ENCODE data around the gene NUDT15. TPM values are rescaled to one million over a fixed set of nuclear protein-coding genes. Genes with fewer than 3 reads are reported as not detected.

Gene NUDT15
- total and polyA plus RNA-seq, 2 of the 8 experiments (the other 6 are each of a cell fraction or from before 2014, with no cell fraction given) = 37.8 to 65.9 TPM

DNA sequence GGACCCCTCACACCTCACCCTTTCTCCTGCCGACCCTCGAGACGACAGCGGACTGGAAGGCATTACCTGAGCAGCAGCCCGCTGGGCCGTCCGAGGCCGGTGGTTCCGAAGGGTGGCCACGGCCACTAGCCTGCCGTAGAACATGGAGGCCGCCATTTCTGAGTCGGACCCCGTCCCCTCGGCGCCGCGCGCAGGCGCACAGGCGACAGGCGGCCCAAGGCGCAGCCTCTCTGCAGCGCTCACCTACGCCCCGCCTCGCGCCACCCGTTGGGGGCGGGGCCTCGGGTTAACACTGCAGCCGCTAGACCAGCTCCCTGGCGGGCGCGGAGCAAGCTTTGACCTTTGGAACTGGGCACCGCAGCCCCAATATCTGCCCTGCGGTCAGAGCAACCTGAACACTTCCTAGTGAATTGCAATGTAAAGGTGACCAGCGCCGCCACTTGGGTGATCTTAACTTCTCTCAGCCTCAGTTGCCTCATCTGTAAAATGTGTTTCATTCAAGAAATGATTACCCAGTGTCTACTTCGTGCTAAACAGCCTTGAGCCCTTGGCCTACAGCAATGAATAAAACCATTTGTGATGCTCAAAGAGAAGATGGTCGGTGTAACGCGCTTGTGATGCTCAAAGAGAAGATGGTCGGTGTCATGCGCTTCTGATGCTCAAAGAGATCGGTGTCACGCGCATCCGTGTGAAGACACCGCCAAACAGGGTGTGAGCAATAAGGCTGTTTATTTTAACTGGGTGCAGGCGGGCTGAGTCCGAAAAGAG is 36.2 kb upstream of the NUDT15 start, which contains the start of gene SUCLA2:
Gene SUCLA2, minus strand, starts transcription at position 160 of the 768 bp plus-strand sequence. Its CDS starts 4 bp downstream, at position 156.
- peak within 1 kb of the TSS; percentile 92 for H3K4ac ChIP-seq (replicated peaks; ENCODE audit: insufficient read length, low read depth, low read length)
- H3K27ac ChIP-seq (ENCODE audit: low read depth, low read length) = peak within 1 kb of the TSS; percentile 71
- DNase-seq (ENCODE audit: low read depth in 1 of 2, low spot score in 2 of 2) (peak; percentile 81 to 95), FAIRE-seq (no peak)
- H3K79me2 ChIP-seq (ENCODE audit: control insufficient read depth in 1 of 2, insufficient read depth in 2 of 2, low read length in 2 of 2) = peaks cover 6 to 44% of the 10 kb centered on the region in 2 experiments
- peak within 1 kb of the TSS; percentile 96 for H2AFZ ChIP-seq (ENCODE audit: low read length)
- H3K79me1 ChIP-seq (ENCODE audit: low read depth, low read length) = no peaks in the 10 kb centered on the region; the same call in 1 of the 2 replicates
- H4K91ac ChIP-seq (replicated peaks; ENCODE audit: insufficient read length, low read length) = peak within 1 kb of the TSS; percentile 49
- H4K8ac ChIP-seq (ENCODE audit: extremely low read depth, insufficient read depth, low read length) = peak within 1 kb of the TSS; percentile 99
- peaks cover 0 to 4% (median 0%) of the 10 kb centered on the region in 4 experiments; a peak in 3 of 7 replicates for H3K4me1 ChIP-seq (replicated peaks in 1 of 4; ENCODE audit: control insufficient read depth in 3 of 4, insufficient read depth in 4 of 4, low read length in 3 of 4)
- no peaks in the 10 kb centered on the region for H3K27me3 ChIP-seq (replicated peaks in 1 of 4; ENCODE audit: control insufficient read depth in 3 of 4, extremely low read depth in 1 of 4, insufficient read depth in 3 of 4, low read length in 3 of 4)
- H2BK120ac ChIP-seq (replicated peaks; ENCODE audit: low read depth, low read length) = peak within 1 kb of the TSS; percentile 77
- H4K20me1 ChIP-seq (replicated peaks in 1 of 2; ENCODE audit: control insufficient read depth in 1 of 2, insufficient read depth in 2 of 2, low read length in 2 of 2) = peaks cover 4% of the 10 kb centered on the region in 2 experiments
- WGBS, 2 experiments (ENCODE audit: extremely low coverage in 1 of 2, insufficient coverage in 1 of 2, insufficient read length in 1 of 2, insufficient replicate concordance in 2 of 2, low coverage in 1 of 2, low lambda C conversion rate in 2 of 2, missing lambda C conversion rate in 1 of 2) = 9% methylated on average over 45 of the region's 52 CpGs; no CpG with 5 or more reads in 1 of the 2 experiments
- H3K14ac ChIP-seq (ENCODE audit: insufficient read length) = no peak within 1 kb of the TSS
- peak within 1 kb of the TSS; percentile 73 for H4K5ac ChIP-seq (ENCODE audit: insufficient read length, low read depth, low read length)
- H2BK15ac ChIP-seq (ENCODE audit: low read length) = no peak within 1 kb of the TSS
- no peak within 1 kb of the TSS for H3K23ac ChIP-seq (ENCODE audit: insufficient read length)
- ChIA-PET CTCF (ENCODE audit: partially characterized antibody) (interaction anchor here (0.9 to 2.8 kb wide), 3 partner anchors 11 to 37 kb away, joined by 3 to 13 read pairs (median 3); partner anchors contain the start of gene NUDT15), POLR2A (ENCODE audit: partially characterized antibody) (interaction anchor here (0.7 to 6.0 kb wide), 8 partner anchors 11 to 203 kb away, joined by 3 to 43 read pairs (median 4); partner anchors contain the start of genes MED4 and NUDT15)
- peak within 1 kb of the TSS; percentile 39; the same call in 1 of the 2 replicates for H2BK12ac ChIP-seq (ENCODE audit: low read depth, low read length)
- H3K4me3 ChIP-seq (ENCODE audit: extremely low read depth in 1 of 4, insufficient read depth in 2 of 4, low read depth in 3 of 4, low read length in 4 of 4) = peak within 1 kb of the TSS; percentile 95 to 97 (median 96)
- peaks cover 4% of the 10 kb centered on the region for H3K23me2 ChIP-seq (ENCODE audit: low read depth, low read length)
- no peak within 1 kb of the TSS for H2BK20ac ChIP-seq (ENCODE audit: low read length)
- peak within 1 kb of the TSS; percentile 80 for H3K56ac ChIP-seq (replicated peaks; ENCODE audit: insufficient read length, low read depth, low read length)
- H3K36me3 ChIP-seq (ENCODE audit: control insufficient read depth in 2 of 4, insufficient read depth in 4 of 4, low read length in 3 of 4) = peaks cover 0 to 4% (median under 1%) of the 10 kb centered on the region in 4 experiments; a peak in 2 of 8 replicates
- H3K18ac ChIP-seq (ENCODE audit: extremely low read depth, low read length) = peak within 1 kb of the TSS; percentile 63
- H3K4me2 ChIP-seq (ENCODE audit: insufficient read depth in 1 of 2, low read depth in 2 of 2, low read length in 2 of 2) = peak within 1 kb of the TSS; percentile 80 to 86
- peak within 1 kb of the TSS; percentile 92 for H2BK5ac ChIP-seq (ENCODE audit: low read depth, low read length)
- peak within 1 kb of the TSS; percentile 73 to 94 (median 93) for H3K9ac ChIP-seq (replicated peaks in 1 of 4; ENCODE audit: extremely low read depth in 1 of 4, low read depth in 3 of 4, low read length in 3 of 4)
- H2AK5ac ChIP-seq (ENCODE audit: low read depth, low read length) = no peak within 1 kb of the TSS
- no peaks in the 10 kb centered on the region for H3K9me3 ChIP-seq (ENCODE audit: insufficient read depth in 2 of 2, low read depth in 1 of 2, low read length in 1 of 2)
- TF ChIP-seq ASH2L (IDR thresholded peaks at IDR 0.05; ENCODE audit: low read length) = peak; percentile 88
- TF ChIP-seq RFX5 (IDR thresholded peaks at IDR 0.05; ENCODE audit: borderline replicate concordance, low read depth, low read length) = no peak
- TF ChIP-seq HDAC2 (IDR thresholded peaks at IDR 0.05; ENCODE audit: borderline replicate concordance in 1 of 2, low read depth in 2 of 2, low read length in 2 of 2) = no peak
- TF ChIP-seq, protein P1, sequence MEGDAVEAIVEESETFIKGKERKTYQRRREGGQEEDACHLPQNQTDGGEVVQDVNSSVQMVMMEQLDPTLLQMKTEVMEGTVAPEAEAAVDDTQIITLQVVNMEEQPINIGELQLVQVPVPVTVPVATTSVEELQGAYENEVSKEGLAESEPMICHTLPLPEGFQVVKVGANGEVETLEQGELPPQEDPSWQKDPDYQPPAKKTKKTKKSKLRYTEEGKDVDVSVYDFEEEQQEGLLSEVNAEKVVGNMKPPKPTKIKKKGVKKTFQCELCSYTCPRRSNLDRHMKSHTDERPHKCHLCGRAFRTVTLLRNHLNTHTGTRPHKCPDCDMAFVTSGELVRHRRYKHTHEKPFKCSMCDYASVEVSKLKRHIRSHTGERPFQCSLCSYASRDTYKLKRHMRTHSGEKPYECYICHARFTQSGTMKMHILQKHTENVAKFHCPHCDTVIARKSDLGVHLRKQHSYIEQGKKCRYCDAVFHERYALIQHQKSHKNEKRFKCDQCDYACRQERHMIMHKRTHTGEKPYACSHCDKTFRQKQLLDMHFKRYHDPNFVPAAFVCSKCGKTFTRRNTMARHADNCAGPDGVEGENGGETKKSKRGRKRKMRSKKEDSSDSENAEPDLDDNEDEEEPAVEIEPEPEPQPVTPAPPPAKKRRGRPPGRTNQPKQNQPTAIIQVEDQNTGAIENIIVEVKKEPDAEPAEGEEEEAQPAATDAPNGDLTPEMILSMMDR (IDR thresholded peaks at IDR 0.05; ENCODE audit: control extremely low read depth in 1 of 3, insufficient read depth in 1 of 3, low read depth in 1 of 3, low read length in 3 of 3) = no peak
- peak; percentile 85 for TF ChIP-seq TAF1 (IDR thresholded peaks at IDR 0.05; ENCODE audit: low read depth, low read length)
- peak; percentile 86 for TF ChIP-seq POLR2AphosphoS5 (IDR thresholded peaks at IDR 0.05; ENCODE audit: low read depth, low read length)
- TF ChIP-seq YY1 (IDR thresholded peaks at IDR 0.05; ENCODE audit: low read depth, low read length) = peak; percentile 95
- TF ChIP-seq GABPA (IDR thresholded peaks at IDR 0.05; ENCODE audit: borderline replicate concordance, insufficient read depth, low read length) = no peak
- no peak for TF ChIP-seq CBX5 (IDR thresholded peaks at IDR 0.05; ENCODE audit: low read depth, low read length)
